HFF-Myc (cell line): ENCODE measurements around the gene PDXK.
A peak's percentile ranks its signal among the peaks of the same experiment; 100 is the strongest.
"Not testable (repeated sequence)": the region's sequence is repeated elsewhere in the genome, so short reads cannot be mapped to it uniquely, and the experiment has no call there.

Source experiments
- DNase-seq: peaks from one replicate; pipeline ENCODE4 v3.0.0-alpha.2; 2011; ENCODE audit warnings: low read depth; ENCODE audit errors: extremely low read depth
- H3K4me3 ChIP-seq: replicated peaks from 2 replicates; pipeline ENCODE4 v1.5.1; 2011; ENCODE audit warnings: low read depth, mild to moderate bottlenecking, control low read depth, low read length
- CTCF ChIP-seq: IDR thresholded peaks from 2 replicates; pipeline ENCODE4 v1.5.1; 2012; ENCODE audit warnings: mild to moderate bottlenecking, low read depth, low read length, control low read depth; ENCODE audit errors: missing control alignments

PDXK gene

GRCh38 chr21:43697758-43698643 is 20.9 kb upstream of the PDXK start:
- TF ChIP-seq CTCF = no peak
- no peak for DNase-seq
- no peak overlapping the region for H3K4me3 ChIP-seq

GRCh38 chr21:43699492-43699777 is 19.5 kb upstream of the PDXK start:
- not testable (repeated sequence) for DNase-seq

GRCh38 chr21:43699933-43700599 is 18.9 kb upstream of the PDXK start:
- H3K4me3 ChIP-seq = no peak overlapping the region
- no peak for DNase-seq
- TF ChIP-seq CTCF = no peak

More at GRCh38 chr21:43699492-43699777, 19.5 kb upstream of the PDXK start:
- H3K4me3 ChIP-seq = not testable (repeated sequence)

- no peak for DNase-seq
- H3K4me3 ChIP-seq = no peak overlapping the region
- TF ChIP-seq CTCF = no peak
Measured at GRCh38 chr21:43701936-43702784, 16.8 kb upstream of the PDXK start.

GRCh38 chr21:43702785-43703034 is 16.2 kb upstream of the PDXK start:
- no peak overlapping the region for H3K4me3 ChIP-seq
- DNase-seq = no peak
- TF ChIP-seq CTCF = no peak

GRCh38 chr21:43703035-43703880 is 15.7 kb upstream of the PDXK start:
- no peak overlapping the region for H3K4me3 ChIP-seq
- no peak for TF ChIP-seq CTCF
- DNase-seq = peak; percentile 56
